WTC11 (cell line): ENCODE measurements around the gene TBC1D14. TPM values are rescaled to one million over a fixed set of nuclear protein-coding genes. Genes with fewer than 3 reads are reported as not detected.
"Not testable (repeated sequence)": the region's sequence is repeated elsewhere in the genome, so short reads cannot be mapped to it uniquely, and the experiment has no call there.

Experiments used
- ATAC-seq: fragments of 200-7000 bp; cut with Tn5 transposase; 2 replicates; pipeline ENCODE4 v1.10.0; 2021; ENCODE audit warnings: mild to moderate bottlenecking, moderate library complexity
- CTCF ChIA-PET: fragments of 300-600 bp; sonication (Branson Sonifier 250); formaldehyde crosslinking; loops from one replicate; lab custom pipeline; 2021; ENCODE audit warnings: antibody characterized with exemption; lab: Charles Lee
- POLR2A ChIA-PET: fragments of 350-600 bp; sonication (Branson Sonifier 250); formaldehyde crosslinking; loops from one replicate; lab custom pipeline; 2021; ENCODE audit warnings: antibody characterized with exemption; lab: Charles Lee
- DNase-seq: peaks from one replicate; pipeline ENCODE4 v3.0.0; 2021; ENCODE audit warnings: low spot score
- H3K27ac Mint-ChIP-seq: 2 replicates; pipeline ENCODE4 v1.8.0; 2021; ENCODE audit warnings: mixed read lengths
- H3K27me3 Mint-ChIP-seq: 2 replicates; pipeline ENCODE4 v1.8.0; 2021; ENCODE audit warnings: low read depth, mild to moderate bottlenecking, moderate library complexity, mixed read lengths
- H3K36me3 Mint-ChIP-seq: 2 replicates; pipeline ENCODE4 v1.8.0; 2021; ENCODE audit warnings: mixed read lengths
- H3K4me1 Mint-ChIP-seq: 2 replicates; pipeline ENCODE4 v1.8.0; 2022; ENCODE audit warnings: mixed read lengths
- H3K4me3 Mint-ChIP-seq: 2 replicates; pipeline ENCODE4 v1.8.0; 2021; ENCODE audit warnings: mild to moderate bottlenecking, moderate library complexity, mixed read lengths
- H3K9me3 Mint-ChIP-seq: 2 replicates; pipeline ENCODE4 v1.8.0; 2021; ENCODE audit warnings: mixed read lengths
- ELF4 ChIP-seq: sonication (generic); formaldehyde crosslinking; IDR thresholded peaks from 2 replicates; pipeline ENCODE4 v1.8.1; 2022; ENCODE audit warnings: low read depth, mild to moderate bottlenecking, moderate library complexity, missing genetic modification reagents
- FOXJ3 ChIP-seq: sonication (generic); formaldehyde crosslinking; IDR thresholded peaks from 2 replicates; pipeline ENCODE4 v1.9.0; 2021; ENCODE audit warnings: missing genetic modification reagents, mild to moderate bottlenecking, borderline replicate concordance
- IRF2 ChIP-seq: sonication (generic); formaldehyde crosslinking; IDR thresholded peaks from 2 replicates; pipeline ENCODE4 v1.8.0; 2022; ENCODE audit warnings: low read depth, missing genetic modification reagents, borderline replicate concordance
- NR2C2 ChIP-seq: sonication (generic); formaldehyde crosslinking; IDR thresholded peaks from 2 replicates; pipeline ENCODE4 v1.8.0; 2022; ENCODE audit warnings: mild to moderate bottlenecking, missing genetic modification reagents
- SMAD3 ChIP-seq: sonication (generic); formaldehyde crosslinking; IDR thresholded peaks from 2 replicates; pipeline ENCODE4 v1.8.0; 2022; ENCODE audit warnings: missing genetic modification reagents, mild to moderate bottlenecking, borderline replicate concordance
- TEAD4 ChIP-seq: sonication (generic); formaldehyde crosslinking; IDR thresholded peaks from 2 replicates; pipeline ENCODE4 v1.8.0; 2022; ENCODE audit warnings: mild to moderate bottlenecking, missing genetic modification reagents
- ZNF121 ChIP-seq: sonication (generic); formaldehyde crosslinking; IDR thresholded peaks from 2 replicates; pipeline ENCODE4 v1.8.0; 2023; ENCODE audit warnings: missing genetic modification reagents
- ZNF423 ChIP-seq: fragments of 250-450 bp; sonication (Bioruptor Pico); IDR thresholded peaks from 2 replicates; pipeline ENCODE4 v2.1.2; 2022; ENCODE audit warnings: mild to moderate bottlenecking, moderate library complexity
- total RNA-seq: library from RNA; stranded (reverse); gene quantifications from 3 replicates; pipeline ENCODE4 v1.2.3, GENCODE V29; 2021
- TF ChIP-seq, protein P1 (sequence below): sonication (generic); formaldehyde crosslinking; IDR thresholded peaks from 2 replicates; pipeline ENCODE4 v1.8.1; 2022; ENCODE audit warnings: mild to moderate bottlenecking, missing genetic modification reagents, moderate library complexity, borderline replicate concordance
- TF ChIP-seq, protein P2 (sequence below): sonication (generic); formaldehyde crosslinking; IDR thresholded peaks from 2 replicates; pipeline ENCODE4 v1.8.0; 2023; ENCODE audit warnings: mild to moderate bottlenecking, missing genetic modification reagents
- TF ChIP-seq, protein P3 (sequence below): sonication (generic); formaldehyde crosslinking; conservative IDR thresholded peaks from 2 replicates; pipeline ENCODE4 v1.8.1; 2022; ENCODE audit warnings: mild to moderate bottlenecking, missing genetic modification reagents
- TF ChIP-seq, protein P4 (sequence below): fragments of 200-600 bp; IDR thresholded peaks from 2 replicates; pipeline ENCODE4 v1.8.0; 2022; ENCODE audit warnings: antibody characterized with exemption
- TF ChIP-seq, protein P5 (sequence below): sonication (generic); formaldehyde crosslinking; IDR thresholded peaks from 2 replicates; pipeline ENCODE4 v1.8.0; 2022; ENCODE audit warnings: mild to moderate bottlenecking, missing genetic modification reagents
- TF ChIP-seq, protein P6 (sequence below): sonication (generic); formaldehyde crosslinking; IDR thresholded peaks from 2 replicates; pipeline ENCODE4 v1.8.0; 2022; ENCODE audit warnings: mild to moderate bottlenecking, missing genetic modification reagents
- TF ChIP-seq, protein P7 (sequence below): sonication (generic); formaldehyde crosslinking; IDR thresholded peaks from 2 replicates; pipeline ENCODE4 v1.8.0; 2022; ENCODE audit warnings: mild to moderate bottlenecking, missing genetic modification reagents
- TF ChIP-seq, protein P8 (sequence below): sonication (generic); formaldehyde crosslinking; IDR thresholded peaks from 2 replicates; pipeline ENCODE4 v1.8.1; 2023; ENCODE audit warnings: mild to moderate bottlenecking, moderate library complexity, missing genetic modification reagents
- TF ChIP-seq, protein P9 (sequence below): sonication (generic); formaldehyde crosslinking; IDR thresholded peaks from 2 replicates; pipeline ENCODE4 v1.8.0; 2023; ENCODE audit warnings: missing genetic modification reagents

The TBC1D14 gene
- total RNA-seq, 1 experiment from 2014 or later: 45.1 TPM

DNA sequence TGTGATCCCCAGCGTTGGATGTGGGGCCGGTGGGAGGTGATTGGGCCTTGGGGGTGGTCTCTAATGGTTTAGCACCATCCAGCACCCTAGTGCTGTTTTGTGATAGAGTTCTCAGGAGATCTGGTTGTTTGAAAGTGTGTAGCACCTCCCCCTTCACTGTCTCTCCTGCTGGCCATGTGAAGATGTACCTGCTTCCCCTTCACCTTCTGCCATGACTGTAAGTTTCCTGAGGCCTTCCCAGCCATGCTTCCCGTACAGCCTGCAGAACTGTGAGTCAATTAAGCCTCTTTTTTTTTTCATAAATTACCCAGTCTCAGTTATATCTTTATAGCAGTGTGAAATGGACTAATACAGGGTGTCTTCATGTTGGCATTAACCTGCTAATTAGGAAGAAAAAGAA, 19.3 kb upstream of the TBC1D14 start:
- H3K27ac Mint-ChIP-seq: no peak overlapping the region
- no peaks in the 10 kb centered on the region for H3K27me3 Mint-ChIP-seq
- peaks cover 10% of the 10 kb centered on the region for H3K9me3 Mint-ChIP-seq
- DNase-seq (no peak), ATAC-seq (no peak)
- CTCF ChIA-PET: no interaction called here
- H3K4me3 Mint-ChIP-seq: no peak overlapping the region
- H3K4me1 Mint-ChIP-seq: peaks cover 4% of the 10 kb centered on the region
- peaks cover 12% of the 10 kb centered on the region for H3K36me3 Mint-ChIP-seq
- POLR2A ChIA-PET: no interaction called here
- TF ChIP-seq, protein P1, sequence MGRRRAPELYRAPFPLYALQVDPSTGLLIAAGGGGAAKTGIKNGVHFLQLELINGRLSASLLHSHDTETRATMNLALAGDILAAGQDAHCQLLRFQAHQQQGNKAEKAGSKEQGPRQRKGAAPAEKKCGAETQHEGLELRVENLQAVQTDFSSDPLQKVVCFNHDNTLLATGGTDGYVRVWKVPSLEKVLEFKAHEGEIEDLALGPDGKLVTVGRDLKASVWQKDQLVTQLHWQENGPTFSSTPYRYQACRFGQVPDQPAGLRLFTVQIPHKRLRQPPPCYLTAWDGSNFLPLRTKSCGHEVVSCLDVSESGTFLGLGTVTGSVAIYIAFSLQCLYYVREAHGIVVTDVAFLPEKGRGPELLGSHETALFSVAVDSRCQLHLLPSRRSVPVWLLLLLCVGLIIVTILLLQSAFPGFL: no peak
- TF ChIP-seq, protein P2, sequence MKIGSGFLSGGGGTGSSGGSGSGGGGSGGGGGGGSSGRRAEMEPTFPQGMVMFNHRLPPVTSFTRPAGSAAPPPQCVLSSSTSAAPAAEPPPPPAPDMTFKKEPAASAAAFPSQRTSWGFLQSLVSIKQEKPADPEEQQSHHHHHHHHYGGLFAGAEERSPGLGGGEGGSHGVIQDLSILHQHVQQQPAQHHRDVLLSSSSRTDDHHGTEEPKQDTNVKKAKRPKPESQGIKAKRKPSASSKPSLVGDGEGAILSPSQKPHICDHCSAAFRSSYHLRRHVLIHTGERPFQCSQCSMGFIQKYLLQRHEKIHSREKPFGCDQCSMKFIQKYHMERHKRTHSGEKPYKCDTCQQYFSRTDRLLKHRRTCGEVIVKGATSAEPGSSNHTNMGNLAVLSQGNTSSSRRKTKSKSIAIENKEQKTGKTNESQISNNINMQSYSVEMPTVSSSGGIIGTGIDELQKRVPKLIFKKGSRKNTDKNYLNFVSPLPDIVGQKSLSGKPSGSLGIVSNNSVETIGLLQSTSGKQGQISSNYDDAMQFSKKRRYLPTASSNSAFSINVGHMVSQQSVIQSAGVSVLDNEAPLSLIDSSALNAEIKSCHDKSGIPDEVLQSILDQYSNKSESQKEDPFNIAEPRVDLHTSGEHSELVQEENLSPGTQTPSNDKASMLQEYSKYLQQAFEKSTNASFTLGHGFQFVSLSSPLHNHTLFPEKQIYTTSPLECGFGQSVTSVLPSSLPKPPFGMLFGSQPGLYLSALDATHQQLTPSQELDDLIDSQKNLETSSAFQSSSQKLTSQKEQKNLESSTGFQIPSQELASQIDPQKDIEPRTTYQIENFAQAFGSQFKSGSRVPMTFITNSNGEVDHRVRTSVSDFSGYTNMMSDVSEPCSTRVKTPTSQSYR (CRISPR knock-in tag): no peak
- TF ChIP-seq SMAD3 (CRISPR knock-in tag) (no peak), FOXJ3 (CRISPR knock-in tag) (no peak), ZNF121 (CRISPR knock-in tag) (no peak), TEAD4 (CRISPR knock-in tag) (no peak), ELF4 (CRISPR knock-in tag) (no peak)
- TF ChIP-seq, protein P3, sequence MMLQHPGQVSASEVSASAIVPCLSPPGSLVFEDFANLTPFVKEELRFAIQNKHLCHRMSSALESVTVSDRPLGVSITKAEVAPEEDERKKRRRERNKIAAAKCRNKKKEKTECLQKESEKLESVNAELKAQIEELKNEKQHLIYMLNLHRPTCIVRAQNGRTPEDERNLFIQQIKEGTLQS (CRISPR knock-in tag): no peak
- TF ChIP-seq, protein P4, sequence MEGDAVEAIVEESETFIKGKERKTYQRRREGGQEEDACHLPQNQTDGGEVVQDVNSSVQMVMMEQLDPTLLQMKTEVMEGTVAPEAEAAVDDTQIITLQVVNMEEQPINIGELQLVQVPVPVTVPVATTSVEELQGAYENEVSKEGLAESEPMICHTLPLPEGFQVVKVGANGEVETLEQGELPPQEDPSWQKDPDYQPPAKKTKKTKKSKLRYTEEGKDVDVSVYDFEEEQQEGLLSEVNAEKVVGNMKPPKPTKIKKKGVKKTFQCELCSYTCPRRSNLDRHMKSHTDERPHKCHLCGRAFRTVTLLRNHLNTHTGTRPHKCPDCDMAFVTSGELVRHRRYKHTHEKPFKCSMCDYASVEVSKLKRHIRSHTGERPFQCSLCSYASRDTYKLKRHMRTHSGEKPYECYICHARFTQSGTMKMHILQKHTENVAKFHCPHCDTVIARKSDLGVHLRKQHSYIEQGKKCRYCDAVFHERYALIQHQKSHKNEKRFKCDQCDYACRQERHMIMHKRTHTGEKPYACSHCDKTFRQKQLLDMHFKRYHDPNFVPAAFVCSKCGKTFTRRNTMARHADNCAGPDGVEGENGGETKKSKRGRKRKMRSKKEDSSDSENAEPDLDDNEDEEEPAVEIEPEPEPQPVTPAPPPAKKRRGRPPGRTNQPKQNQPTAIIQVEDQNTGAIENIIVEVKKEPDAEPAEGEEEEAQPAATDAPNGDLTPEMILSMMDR: no peak
- TF ChIP-seq, protein P5, sequence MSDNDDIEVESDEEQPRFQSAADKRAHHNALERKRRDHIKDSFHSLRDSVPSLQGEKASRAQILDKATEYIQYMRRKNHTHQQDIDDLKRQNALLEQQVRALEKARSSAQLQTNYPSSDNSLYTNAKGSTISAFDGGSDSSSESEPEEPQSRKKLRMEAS (CRISPR knock-in tag): no peak
- TF ChIP-seq, protein P6, sequence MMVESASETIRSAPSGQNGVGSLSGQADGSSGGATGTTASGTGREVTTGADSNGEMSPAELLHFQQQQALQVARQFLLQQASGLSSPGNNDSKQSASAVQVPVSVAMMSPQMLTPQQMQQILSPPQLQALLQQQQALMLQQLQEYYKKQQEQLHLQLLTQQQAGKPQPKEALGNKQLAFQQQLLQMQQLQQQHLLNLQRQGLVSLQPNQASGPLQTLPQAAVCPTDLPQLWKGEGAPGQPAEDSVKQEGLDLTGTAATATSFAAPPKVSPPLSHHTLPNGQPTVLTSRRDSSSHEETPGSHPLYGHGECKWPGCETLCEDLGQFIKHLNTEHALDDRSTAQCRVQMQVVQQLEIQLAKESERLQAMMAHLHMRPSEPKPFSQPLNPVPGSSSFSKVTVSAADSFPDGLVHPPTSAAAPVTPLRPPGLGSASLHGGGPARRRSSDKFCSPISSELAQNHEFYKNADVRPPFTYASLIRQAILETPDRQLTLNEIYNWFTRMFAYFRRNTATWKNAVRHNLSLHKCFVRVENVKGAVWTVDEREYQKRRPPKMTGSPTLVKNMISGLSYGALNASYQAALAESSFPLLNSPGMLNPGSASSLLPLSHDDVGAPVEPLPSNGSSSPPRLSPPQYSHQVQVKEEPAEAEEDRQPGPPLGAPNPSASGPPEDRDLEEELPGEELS (CRISPR knock-in tag): no peak

DNA sequence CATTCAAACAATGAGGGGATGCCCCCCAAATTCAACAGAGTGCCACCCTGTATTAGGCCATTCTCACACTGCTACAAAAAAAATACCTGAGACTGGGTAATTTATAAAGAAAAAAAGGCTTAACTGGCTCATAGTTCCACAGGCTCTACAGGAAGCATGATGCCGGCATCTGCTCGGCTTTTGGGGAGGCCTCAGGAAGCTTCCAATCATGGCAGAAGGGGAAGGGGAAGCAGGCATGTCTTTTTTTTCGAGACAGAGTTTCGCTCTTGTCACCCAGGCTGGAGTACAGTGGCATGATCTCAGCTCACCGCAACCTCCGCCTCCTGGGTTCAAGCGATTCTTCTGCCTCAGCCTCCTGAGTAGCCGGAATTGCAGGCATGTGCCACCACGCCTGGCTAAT, 18.7 kb upstream of the TBC1D14 start:
- CTCF ChIA-PET: interaction anchor here (1.7 to 2.0 kb wide), 2 partner anchors 16 to 17 kb away, joined by 7 to 8 read pairs; no protein-coding TSS in a partner anchor
- peaks cover 10% of the 10 kb centered on the region for H3K9me3 Mint-ChIP-seq
- ATAC-seq, H3K4me3 Mint-ChIP-seq, DNase-seq, H3K4me1 Mint-ChIP-seq, H3K27ac Mint-ChIP-seq, POLR2A ChIA-PET, H3K27me3 Mint-ChIP-seq: not testable (repeated sequence)
- H3K36me3 Mint-ChIP-seq: peaks cover 12% of the 10 kb centered on the region

DNA sequence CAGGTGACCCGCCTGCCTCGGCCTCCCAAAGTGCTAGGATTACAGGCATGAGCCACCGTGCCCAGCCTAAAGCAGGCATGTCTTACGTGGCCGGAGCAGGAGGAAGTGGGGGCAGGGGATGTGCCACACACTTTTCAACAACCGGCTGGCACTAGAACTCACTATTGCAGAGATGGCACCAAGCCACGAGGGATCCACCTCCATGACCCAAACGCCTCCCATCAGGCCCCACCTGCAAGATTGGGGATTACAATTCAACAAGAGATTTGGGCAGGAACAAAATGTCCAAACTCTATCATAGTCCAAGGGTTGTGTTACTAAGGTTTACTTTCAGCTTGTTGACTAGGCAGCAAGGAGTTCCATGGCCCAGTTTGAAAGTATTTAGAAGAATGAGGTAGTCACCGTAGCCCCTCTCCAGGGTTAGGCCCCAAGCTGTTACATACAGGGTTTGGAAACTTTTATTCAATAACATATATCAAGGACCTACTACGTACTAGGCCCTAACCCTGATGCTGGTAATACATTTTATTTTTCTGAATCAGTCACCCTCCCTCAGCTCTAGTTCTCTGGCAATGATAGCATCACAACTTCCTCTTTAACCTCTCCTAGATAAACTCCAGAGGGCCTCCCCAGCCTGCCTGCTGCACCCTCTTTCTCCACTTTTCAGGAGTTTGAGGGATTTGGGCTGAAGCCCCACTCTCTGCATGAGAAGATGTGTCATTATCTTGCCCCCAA, 18.0 kb upstream of the TBC1D14 start:
- DNase-seq (no peak), ATAC-seq (no peak)
- H3K9me3 Mint-ChIP-seq: peaks cover 10% of the 10 kb centered on the region
- POLR2A ChIA-PET: no interaction called here
- no peak overlapping the region for H3K4me3 Mint-ChIP-seq
- H3K4me1 Mint-ChIP-seq: peaks cover 3% of the 10 kb centered on the region
- CTCF ChIA-PET: interaction anchor here (1.0 to 2.2 kb wide), 5 partner anchors 16 to 210 kb away, joined by 3 to 8 read pairs (median 7); no protein-coding TSS in a partner anchor
- H3K27me3 Mint-ChIP-seq: no peaks in the 10 kb centered on the region
- H3K36me3 Mint-ChIP-seq: peaks cover 12% of the 10 kb centered on the region
- H3K27ac Mint-ChIP-seq: no peak overlapping the region
- no peak for TF ChIP-seq IRF2 (CRISPR knock-in tag)
- TF ChIP-seq, protein P7, sequence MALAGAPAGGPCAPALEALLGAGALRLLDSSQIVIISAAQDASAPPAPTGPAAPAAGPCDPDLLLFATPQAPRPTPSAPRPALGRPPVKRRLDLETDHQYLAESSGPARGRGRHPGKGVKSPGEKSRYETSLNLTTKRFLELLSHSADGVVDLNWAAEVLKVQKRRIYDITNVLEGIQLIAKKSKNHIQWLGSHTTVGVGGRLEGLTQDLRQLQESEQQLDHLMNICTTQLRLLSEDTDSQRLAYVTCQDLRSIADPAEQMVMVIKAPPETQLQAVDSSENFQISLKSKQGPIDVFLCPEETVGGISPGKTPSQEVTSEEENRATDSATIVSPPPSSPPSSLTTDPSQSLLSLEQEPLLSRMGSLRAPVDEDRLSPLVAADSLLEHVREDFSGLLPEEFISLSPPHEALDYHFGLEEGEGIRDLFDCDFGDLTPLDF: no peak
- TF ChIP-seq, protein P5 (CRISPR knock-in tag): no peak
- TF ChIP-seq NR2C2 (CRISPR knock-in tag): no peak
- TF ChIP-seq, protein P8, sequence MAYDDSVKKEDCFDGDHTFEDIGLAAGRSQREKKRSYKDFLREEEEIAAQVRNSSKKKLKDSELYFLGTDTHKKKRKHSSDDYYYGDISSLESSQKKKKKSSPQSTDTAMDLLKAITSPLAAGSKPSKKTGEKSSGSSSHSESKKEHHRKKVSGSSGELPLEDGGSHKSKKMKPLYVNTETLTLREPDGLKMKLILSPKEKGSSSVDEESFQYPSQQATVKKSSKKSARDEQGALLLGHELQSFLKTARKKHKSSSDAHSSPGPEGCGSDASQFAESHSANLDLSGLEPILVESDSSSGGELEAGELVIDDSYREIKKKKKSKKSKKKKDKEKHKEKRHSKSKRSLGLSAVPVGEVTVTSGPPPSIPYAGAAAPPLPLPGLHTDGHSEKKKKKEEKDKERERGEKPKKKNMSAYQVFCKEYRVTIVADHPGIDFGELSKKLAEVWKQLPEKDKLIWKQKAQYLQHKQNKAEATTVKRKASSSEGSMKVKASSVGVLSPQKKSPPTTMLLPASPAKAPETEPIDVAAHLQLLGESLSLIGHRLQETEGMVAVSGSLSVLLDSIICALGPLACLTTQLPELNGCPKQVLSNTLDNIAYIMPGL (CRISPR knock-in tag): no peak
- TF ChIP-seq, protein P9, sequence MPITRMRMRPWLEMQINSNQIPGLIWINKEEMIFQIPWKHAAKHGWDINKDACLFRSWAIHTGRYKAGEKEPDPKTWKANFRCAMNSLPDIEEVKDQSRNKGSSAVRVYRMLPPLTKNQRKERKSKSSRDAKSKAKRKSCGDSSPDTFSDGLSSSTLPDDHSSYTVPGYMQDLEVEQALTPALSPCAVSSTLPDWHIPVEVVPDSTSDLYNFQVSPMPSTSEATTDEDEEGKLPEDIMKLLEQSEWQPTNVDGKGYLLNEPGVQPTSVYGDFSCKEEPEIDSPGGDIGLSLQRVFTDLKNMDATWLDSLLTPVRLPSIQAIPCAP (CRISPR knock-in tag): no peak
- TF ChIP-seq ZNF423 (CRISPR knock-in tag): no peak
